ENCODE data around the gene CEP63. TPM values are rescaled to one million over a fixed set of nuclear protein-coding genes. Genes with fewer than 3 reads are reported as not detected.

Gene CEP63
- total and polyA plus RNA-seq, 2 experiments from 2014 or later: 15.1 to 53.9 TPM

DNA sequence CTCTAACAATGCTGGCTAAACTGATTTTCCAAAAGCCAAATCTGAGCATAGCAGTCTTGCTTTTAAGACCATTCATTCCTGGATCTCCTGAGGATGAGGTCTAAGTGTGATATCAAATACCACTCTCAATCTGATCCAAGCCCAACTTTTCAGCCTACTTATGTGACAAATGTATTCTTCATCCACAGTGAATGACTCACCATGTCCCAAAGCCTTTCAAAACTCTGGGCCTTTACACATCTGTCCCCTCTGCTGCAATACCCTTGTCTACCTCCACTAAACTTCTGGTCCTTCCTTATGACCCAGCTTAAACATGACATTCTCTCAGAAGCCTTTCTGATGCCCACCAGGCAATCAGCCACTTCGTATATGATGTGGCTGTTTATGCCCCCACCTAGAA, 4.7 kb upstream of the CEP63 start:
- Histone ChIP-seq H3K4me1 (ENCODE audit: insufficient read depth) (peaks cover 9% of the 10 kb centered on the region), H2AFZ (no peak overlapping the region), H3K9me2 (ENCODE audit: insufficient read depth) (no peaks in the 10 kb centered on the region), H3K4me2 (no peak overlapping the region), H3K4me3 (no peak overlapping the region), H3K36me3 (ENCODE audit: insufficient read depth) (peaks cover 39% of the 10 kb centered on the region), H3K79me2 (replicated peaks; ENCODE audit: insufficient read depth) (peaks cover 14% of the 10 kb centered on the region), H3F3A (replicated peaks; ENCODE audit: low read depth) (0 out of 2 replicates have a peak, but pooled peaks cover 3% of the 10 kb centered on the region), H4K20me1 (replicated peaks; ENCODE audit: insufficient read depth) (peaks cover 4% of the 10 kb centered on the region; the same call in 1 of the 2 replicates), H3K27me3 (ENCODE audit: insufficient read depth) (no peaks in the 10 kb centered on the region), H3K27ac (ENCODE audit: low read depth) (no peak overlapping the region)
- peaks cover 7% of the 10 kb centered on the region for H3K27me3 Mint-ChIP-seq (ENCODE audit: insufficient read depth, low read depth, poor library complexity)
- DNase-seq (ENCODE audit: low spot score) (no peak), ATAC-seq (no peak)
- no peak overlapping the region for H3K4me3 Mint-ChIP-seq
- H3K27ac Mint-ChIP-seq: no peak overlapping the region
- H3K9me3 Mint-ChIP-seq: no peaks in the 10 kb centered on the region
- H3K36me3 Mint-ChIP-seq (ENCODE audit: low read depth): peaks cover 68% of the 10 kb centered on the region
- TF ChIP-seq, protein P1, sequence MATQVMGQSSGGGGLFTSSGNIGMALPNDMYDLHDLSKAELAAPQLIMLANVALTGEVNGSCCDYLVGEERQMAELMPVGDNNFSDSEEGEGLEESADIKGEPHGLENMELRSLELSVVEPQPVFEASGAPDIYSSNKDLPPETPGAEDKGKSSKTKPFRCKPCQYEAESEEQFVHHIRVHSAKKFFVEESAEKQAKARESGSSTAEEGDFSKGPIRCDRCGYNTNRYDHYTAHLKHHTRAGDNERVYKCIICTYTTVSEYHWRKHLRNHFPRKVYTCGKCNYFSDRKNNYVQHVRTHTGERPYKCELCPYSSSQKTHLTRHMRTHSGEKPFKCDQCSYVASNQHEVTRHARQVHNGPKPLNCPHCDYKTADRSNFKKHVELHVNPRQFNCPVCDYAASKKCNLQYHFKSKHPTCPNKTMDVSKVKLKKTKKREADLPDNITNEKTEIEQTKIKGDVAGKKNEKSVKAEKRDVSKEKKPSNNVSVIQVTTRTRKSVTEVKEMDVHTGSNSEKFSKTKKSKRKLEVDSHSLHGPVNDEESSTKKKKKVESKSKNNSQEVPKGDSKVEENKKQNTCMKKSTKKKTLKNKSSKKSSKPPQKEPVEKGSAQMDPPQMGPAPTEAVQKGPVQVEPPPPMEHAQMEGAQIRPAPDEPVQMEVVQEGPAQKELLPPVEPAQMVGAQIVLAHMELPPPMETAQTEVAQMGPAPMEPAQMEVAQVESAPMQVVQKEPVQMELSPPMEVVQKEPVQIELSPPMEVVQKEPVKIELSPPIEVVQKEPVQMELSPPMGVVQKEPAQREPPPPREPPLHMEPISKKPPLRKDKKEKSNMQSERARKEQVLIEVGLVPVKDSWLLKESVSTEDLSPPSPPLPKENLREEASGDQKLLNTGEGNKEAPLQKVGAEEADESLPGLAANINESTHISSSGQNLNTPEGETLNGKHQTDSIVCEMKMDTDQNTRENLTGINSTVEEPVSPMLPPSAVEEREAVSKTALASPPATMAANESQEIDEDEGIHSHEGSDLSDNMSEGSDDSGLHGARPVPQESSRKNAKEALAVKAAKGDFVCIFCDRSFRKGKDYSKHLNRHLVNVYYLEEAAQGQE (IDR thresholded peaks at IDR 0.05; ENCODE audit: unreplicated experiment): no peak
- TF ChIP-seq POLR2AphosphoS5 (IDR thresholded peaks at IDR 0.05; ENCODE audit: low read depth) (no peak), CREB1 (CRISPR knock-in tag; IDR thresholded peaks at IDR 0.05; ENCODE audit: low read depth) (no peak), ZNF331 (CRISPR knock-in tag; IDR thresholded peaks at IDR 0.05; ENCODE audit: low read depth) (no peak), JUNB (IDR thresholded peaks at IDR 0.05; ENCODE audit: unreplicated experiment) (no peak), NANOG (IDR thresholded peaks at IDR 0.05; ENCODE audit: borderline replicate concordance) (no peak), EZH2 (IDR thresholded peaks at IDR 0.05; ENCODE audit: low read depth, unreplicated experiment) (no peak), ZNF114 (CRISPR knock-in tag; IDR thresholded peaks at IDR 0.05) (no peak), STAT1 (IDR thresholded peaks at IDR 0.05; ENCODE audit: unreplicated experiment) (no peak), EZH2phosphoT487 (IDR thresholded peaks at IDR 0.05; ENCODE audit: unreplicated experiment) (no peak)
- TF ChIP-seq, protein P2, sequence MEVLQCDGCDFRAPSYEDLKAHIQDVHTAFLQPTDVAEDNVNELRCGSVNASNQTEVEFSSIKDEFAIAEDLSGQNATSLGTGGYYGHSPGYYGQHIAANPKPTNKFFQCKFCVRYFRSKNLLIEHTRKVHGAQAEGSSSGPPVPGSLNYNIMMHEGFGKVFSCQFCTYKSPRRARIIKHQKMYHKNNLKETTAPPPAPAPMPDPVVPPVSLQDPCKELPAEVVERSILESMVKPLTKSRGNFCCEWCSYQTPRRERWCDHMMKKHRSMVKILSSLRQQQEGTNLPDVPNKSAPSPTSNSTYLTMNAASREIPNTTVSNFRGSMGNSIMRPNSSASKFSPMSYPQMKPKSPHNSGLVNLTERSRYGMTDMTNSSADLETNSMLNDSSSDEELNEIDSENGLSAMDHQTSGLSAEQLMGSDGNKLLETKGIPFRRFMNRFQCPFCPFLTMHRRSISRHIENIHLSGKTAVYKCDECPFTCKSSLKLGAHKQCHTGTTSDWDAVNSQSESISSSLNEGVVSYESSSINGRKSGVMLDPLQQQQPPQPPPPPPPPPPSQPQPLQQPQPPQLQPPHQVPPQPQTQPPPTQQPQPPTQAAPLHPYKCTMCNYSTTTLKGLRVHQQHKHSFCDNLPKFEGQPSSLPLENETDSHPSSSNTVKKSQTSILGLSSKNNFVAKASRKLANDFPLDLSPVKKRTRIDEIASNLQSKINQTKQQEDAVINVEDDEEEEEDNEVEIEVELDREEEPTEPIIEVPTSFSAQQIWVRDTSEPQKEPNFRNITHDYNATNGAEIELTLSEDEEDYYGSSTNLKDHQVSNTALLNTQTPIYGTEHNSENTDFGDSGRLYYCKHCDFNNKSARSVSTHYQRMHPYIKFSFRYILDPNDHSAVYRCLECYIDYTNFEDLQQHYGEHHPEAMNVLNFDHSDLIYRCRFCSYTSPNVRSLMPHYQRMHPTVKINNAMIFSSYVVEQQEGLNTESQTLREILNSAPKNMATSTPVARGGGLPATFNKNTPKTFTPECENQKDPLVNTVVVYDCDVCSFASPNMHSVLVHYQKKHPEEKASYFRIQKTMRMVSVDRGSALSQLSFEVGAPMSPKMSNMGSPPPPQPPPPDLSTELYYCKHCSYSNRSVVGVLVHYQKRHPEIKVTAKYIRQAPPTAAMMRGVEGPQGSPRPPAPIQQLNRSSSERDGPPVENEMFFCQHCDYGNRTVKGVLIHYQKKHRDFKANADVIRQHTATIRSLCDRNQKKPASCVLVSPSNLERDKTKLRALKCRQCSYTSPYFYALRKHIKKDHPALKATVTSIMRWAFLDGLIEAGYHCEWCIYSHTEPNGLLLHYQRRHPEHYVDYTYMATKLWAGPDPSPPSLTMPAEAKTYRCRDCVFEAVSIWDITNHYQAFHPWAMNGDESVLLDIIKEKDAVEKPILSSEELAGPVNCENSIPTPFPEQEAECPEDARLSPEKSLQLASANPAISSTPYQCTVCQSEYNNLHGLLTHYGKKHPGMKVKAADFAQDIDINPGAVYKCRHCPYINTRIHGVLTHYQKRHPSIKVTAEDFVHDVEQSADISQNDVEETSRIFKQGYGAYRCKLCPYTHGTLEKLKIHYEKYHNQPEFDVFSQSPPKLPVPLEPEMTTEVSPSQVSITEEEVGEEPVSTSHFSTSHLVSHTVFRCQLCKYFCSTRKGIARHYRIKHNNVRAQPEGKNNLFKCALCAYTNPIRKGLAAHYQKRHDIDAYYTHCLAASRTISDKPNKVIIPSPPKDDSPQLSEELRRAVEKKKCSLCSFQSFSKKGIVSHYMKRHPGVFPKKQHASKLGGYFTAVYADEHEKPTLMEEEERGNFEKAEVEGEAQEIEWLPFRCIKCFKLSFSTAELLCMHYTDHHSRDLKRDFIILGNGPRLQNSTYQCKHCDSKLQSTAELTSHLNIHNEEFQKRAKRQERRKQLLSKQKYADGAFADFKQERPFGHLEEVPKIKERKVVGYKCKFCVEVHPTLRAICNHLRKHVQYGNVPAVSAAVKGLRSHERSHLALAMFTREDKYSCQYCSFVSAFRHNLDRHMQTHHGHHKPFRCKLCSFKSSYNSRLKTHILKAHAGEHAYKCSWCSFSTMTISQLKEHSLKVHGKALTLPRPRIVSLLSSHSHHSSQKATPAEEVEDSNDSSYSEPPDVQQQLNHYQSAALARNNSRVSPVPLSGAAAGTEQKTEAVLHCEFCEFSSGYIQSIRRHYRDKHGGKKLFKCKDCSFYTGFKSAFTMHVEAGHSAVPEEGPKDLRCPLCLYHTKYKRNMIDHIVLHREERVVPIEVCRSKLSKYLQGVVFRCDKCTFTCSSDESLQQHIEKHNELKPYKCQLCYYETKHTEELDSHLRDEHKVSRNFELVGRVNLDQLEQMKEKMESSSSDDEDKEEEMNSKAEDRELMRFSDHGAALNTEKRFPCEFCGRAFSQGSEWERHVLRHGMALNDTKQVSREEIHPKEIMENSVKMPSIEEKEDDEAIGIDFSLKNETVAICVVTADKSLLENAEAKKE (CRISPR knock-in tag; IDR thresholded peaks at IDR 0.05): no peak
- TF ChIP-seq, protein P3, sequence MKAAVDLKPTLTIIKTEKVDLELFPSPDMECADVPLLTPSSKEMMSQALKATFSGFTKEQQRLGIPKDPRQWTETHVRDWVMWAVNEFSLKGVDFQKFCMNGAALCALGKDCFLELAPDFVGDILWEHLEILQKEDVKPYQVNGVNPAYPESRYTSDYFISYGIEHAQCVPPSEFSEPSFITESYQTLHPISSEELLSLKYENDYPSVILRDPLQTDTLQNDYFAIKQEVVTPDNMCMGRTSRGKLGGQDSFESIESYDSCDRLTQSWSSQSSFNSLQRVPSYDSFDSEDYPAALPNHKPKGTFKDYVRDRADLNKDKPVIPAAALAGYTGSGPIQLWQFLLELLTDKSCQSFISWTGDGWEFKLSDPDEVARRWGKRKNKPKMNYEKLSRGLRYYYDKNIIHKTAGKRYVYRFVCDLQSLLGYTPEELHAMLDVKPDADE (IDR thresholded peaks at IDR 0.05): no peak
- TF ChIP-seq, protein P4, sequence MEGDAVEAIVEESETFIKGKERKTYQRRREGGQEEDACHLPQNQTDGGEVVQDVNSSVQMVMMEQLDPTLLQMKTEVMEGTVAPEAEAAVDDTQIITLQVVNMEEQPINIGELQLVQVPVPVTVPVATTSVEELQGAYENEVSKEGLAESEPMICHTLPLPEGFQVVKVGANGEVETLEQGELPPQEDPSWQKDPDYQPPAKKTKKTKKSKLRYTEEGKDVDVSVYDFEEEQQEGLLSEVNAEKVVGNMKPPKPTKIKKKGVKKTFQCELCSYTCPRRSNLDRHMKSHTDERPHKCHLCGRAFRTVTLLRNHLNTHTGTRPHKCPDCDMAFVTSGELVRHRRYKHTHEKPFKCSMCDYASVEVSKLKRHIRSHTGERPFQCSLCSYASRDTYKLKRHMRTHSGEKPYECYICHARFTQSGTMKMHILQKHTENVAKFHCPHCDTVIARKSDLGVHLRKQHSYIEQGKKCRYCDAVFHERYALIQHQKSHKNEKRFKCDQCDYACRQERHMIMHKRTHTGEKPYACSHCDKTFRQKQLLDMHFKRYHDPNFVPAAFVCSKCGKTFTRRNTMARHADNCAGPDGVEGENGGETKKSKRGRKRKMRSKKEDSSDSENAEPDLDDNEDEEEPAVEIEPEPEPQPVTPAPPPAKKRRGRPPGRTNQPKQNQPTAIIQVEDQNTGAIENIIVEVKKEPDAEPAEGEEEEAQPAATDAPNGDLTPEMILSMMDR (conservative IDR thresholded peaks at IDR 0.05; ENCODE audit: low read depth in 2 of 2): no peak
- peaks cover 10% of the 10 kb centered on the region for H3K4me1 Mint-ChIP-seq
